Measurements from ENCODE around the gene HTR4.

- TF ChIP-seq CTCF (IDR thresholded peaks at IDR 0.05; ENCODE audit: poor library complexity, severe bottlenecking) (no peak), POLR2AphosphoS5 (IDR thresholded peaks at IDR 0.05) (no peak), RAD21 (conservative IDR thresholded peaks at IDR 0.05) (no peak), EP300 (conservative IDR thresholded peaks at IDR 0.05; ENCODE audit: poor library complexity, severe bottlenecking) (no peak), EZH2 (IDR thresholded peaks at IDR 0.05; ENCODE audit: borderline replicate concordance, insufficient read depth, low read length, poor library complexity, severe bottlenecking) (no peak), SMC3 (conservative IDR thresholded peaks at IDR 0.05; ENCODE audit: poor library complexity) (no peak), REST (IDR thresholded peaks at IDR 0.05; ENCODE audit: borderline replicate concordance) (no peak), TAF1 (IDR thresholded peaks at IDR 0.05; ENCODE audit: low read depth) (no peak), MXI1 (conservative IDR thresholded peaks at IDR 0.05; ENCODE audit: poor library complexity, severe bottlenecking) (no peak)
These were observed 34.5 kb upstream of the HTR4 start for GRCh38 chr5:148688787-148689186.

Measured in neural cell (in vitro differentiated cells).